ENCODE measurements around the gene KDM6A.
"Not testable (repeated sequence)": the region's sequence is repeated elsewhere in the genome, so short reads cannot be mapped to it uniquely, and the experiment has no call there.

Gene KDM6A

GRCh38 chrX:45050558-45050957 is 177.6 kb downstream of the KDM6A start:
- Histone ChIP-seq H3K27ac (ENCODE audit: low read depth, low read length, poor library complexity, severe bottlenecking) (no peak overlapping the region), H3F3A (ENCODE audit: insufficient read depth, low read length) (no peaks in the 10 kb centered on the region), H3K4me3 (ENCODE audit: low read depth, low read length, poor library complexity, severe bottlenecking) (no peak overlapping the region), H3K4me2 (ENCODE audit: low read length) (no peak overlapping the region), H3K4me1 (ENCODE audit: insufficient read depth, low read length, severe bottlenecking) (no peaks in the 10 kb centered on the region), H3K79me2 (ENCODE audit: insufficient read depth, low read length) (no peaks in the 10 kb centered on the region), H3K9ac (ENCODE audit: low read length) (no peak overlapping the region), H3K27me3 (ENCODE audit: insufficient read depth, low read length) (no peaks in the 10 kb centered on the region), H3K9me3 (ENCODE audit: low read length) (no peaks in the 10 kb centered on the region), H2AFZ (ENCODE audit: low read length) (no peak overlapping the region), H3K9me2 (ENCODE audit: low read depth, low read length) (no peaks in the 10 kb centered on the region), H4K20me1 (ENCODE audit: insufficient read depth, low read length) (no peaks in the 10 kb centered on the region), H3K36me3 (ENCODE audit: insufficient read depth, low read length) (peaks cover 16% of the 10 kb centered on the region; the same call in 1 of the 2 replicates)
- TF ChIP-seq EZH2 (IDR thresholded peaks at IDR 0.05; ENCODE audit: borderline replicate concordance, low read length), result no peak
- TF ChIP-seq, protein P1, sequence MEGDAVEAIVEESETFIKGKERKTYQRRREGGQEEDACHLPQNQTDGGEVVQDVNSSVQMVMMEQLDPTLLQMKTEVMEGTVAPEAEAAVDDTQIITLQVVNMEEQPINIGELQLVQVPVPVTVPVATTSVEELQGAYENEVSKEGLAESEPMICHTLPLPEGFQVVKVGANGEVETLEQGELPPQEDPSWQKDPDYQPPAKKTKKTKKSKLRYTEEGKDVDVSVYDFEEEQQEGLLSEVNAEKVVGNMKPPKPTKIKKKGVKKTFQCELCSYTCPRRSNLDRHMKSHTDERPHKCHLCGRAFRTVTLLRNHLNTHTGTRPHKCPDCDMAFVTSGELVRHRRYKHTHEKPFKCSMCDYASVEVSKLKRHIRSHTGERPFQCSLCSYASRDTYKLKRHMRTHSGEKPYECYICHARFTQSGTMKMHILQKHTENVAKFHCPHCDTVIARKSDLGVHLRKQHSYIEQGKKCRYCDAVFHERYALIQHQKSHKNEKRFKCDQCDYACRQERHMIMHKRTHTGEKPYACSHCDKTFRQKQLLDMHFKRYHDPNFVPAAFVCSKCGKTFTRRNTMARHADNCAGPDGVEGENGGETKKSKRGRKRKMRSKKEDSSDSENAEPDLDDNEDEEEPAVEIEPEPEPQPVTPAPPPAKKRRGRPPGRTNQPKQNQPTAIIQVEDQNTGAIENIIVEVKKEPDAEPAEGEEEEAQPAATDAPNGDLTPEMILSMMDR (IDR thresholded peaks at IDR 0.05; ENCODE audit: low read length), result no peak

GRCh38 chrX:45056428-45057145 is 183.6 kb downstream of the KDM6A start:
- Histone ChIP-seq H3K9me3 (ENCODE audit: low read length) (no peaks in the 10 kb centered on the region), H3K79me2 (ENCODE audit: insufficient read depth, low read length) (no peaks in the 10 kb centered on the region), H3K9me2 (ENCODE audit: low read depth, low read length) (no peaks in the 10 kb centered on the region), H2AFZ (ENCODE audit: low read length) (no peak overlapping the region), H3K36me3 (ENCODE audit: insufficient read depth, low read length) (peaks cover 31% of the 10 kb centered on the region; the same call in 1 of the 2 replicates), H3K4me2 (ENCODE audit: low read length) (no peak overlapping the region), H3K27ac (ENCODE audit: low read depth, low read length, poor library complexity, severe bottlenecking) (no peak overlapping the region), H3K4me1 (ENCODE audit: insufficient read depth, low read length, severe bottlenecking) (no peaks in the 10 kb centered on the region), H3K27me3 (ENCODE audit: insufficient read depth, low read length) (no peaks in the 10 kb centered on the region), H3K9ac (ENCODE audit: low read length) (no peak overlapping the region), H3K4me3 (ENCODE audit: low read depth, low read length, poor library complexity, severe bottlenecking) (no peak overlapping the region), H3F3A (ENCODE audit: insufficient read depth, low read length) (no peaks in the 10 kb centered on the region), H4K20me1 (ENCODE audit: insufficient read depth, low read length) (no peaks in the 10 kb centered on the region)
- TF ChIP-seq EZH2 (IDR thresholded peaks at IDR 0.05; ENCODE audit: borderline replicate concordance, low read length), result no peak
- TF ChIP-seq, protein P1 (IDR thresholded peaks at IDR 0.05; ENCODE audit: low read length), result no peak

DNA sequence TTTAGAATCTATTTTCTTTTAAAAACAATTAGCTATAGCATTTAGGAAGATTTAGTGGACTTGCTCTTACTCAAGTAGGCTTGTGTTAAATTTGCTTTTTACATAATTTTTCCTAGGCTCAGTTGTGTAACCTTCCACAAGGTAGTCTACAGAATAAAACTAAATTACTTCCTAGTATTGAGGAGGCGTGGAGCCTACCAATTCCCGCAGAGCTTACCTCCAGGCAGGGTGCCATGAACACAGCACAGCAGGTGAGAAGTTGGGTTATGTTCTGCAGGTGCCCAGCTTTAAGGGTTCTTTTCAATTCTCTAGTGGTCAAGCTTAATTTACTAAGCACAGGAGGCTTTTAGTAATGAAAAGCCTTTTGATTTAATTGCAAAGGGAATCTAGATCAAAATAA is 186.9 kb downstream of the KDM6A start:
- not testable (repeated sequence) for H3K9me2 ChIP-seq (ENCODE audit: low read depth, low read length); H3K4me1 ChIP-seq (ENCODE audit: insufficient read depth, low read length, severe bottlenecking); H3K27ac ChIP-seq (ENCODE audit: low read depth, low read length, poor library complexity, severe bottlenecking); H4K20me1 ChIP-seq (ENCODE audit: insufficient read depth, low read length); H3F3A ChIP-seq (ENCODE audit: insufficient read depth, low read length); H3K79me2 ChIP-seq (ENCODE audit: insufficient read depth, low read length); H3K9ac ChIP-seq (ENCODE audit: low read length); H3K27me3 ChIP-seq (ENCODE audit: insufficient read depth, low read length); H2AFZ ChIP-seq (ENCODE audit: low read length); H3K4me2 ChIP-seq (ENCODE audit: low read length); H3K4me3 ChIP-seq (ENCODE audit: low read depth, low read length, poor library complexity, severe bottlenecking); H3K9me3 ChIP-seq (ENCODE audit: low read length)
- peaks cover 45% of the 10 kb centered on the region for H3K36me3 ChIP-seq (ENCODE audit: insufficient read depth, low read length)
